ENCODE results near the gene TBC1D22A. TPM values are rescaled to one million over a fixed set of nuclear protein-coding genes. Genes with fewer than 3 reads are reported as not detected.

Gene TBC1D22A
- total and polyA plus RNA-seq, 9 of the 15 experiments (the other 6 are each of a cell fraction or from before 2014, with no cell fraction given): 0.20 to 11.5 (median 5.2) TPM

- Histone ChIP-seq H3K4me1 (replicated peaks in 1 of 2; ENCODE audit: control insufficient read depth in 2 of 2, insufficient read depth in 2 of 2, low read length in 2 of 2) (peaks cover 0 to 20% of the 10 kb centered on the region in 2 experiments; a peak in 2 of 5 replicates), H2AFZ (ENCODE audit: low read depth, low read length) (no peak overlapping the region), H3K36me3 (ENCODE audit: control insufficient read depth, insufficient read depth, low read length) (no peaks in the 10 kb centered on the region), H3K9me1 (ENCODE audit: control insufficient read depth, insufficient read depth, low read length) (no peaks in the 10 kb centered on the region), H3K27ac (ENCODE audit: extremely low read depth, low read depth, low read length) (no peak overlapping the region), H3K4me2 (ENCODE audit: insufficient read depth, low read length) (no peak overlapping the region), H3K9me3 (replicated peaks; ENCODE audit: control insufficient read depth, insufficient read depth, low read depth, low read length) (no peaks in the 10 kb centered on the region), H4K20me1 (replicated peaks; ENCODE audit: control insufficient read depth, insufficient read depth, low read length) (0 out of 2 replicates have a peak, but pooled peaks cover 2% of the 10 kb centered on the region), H3K27me3 (ENCODE audit: control insufficient read depth in 2 of 2, insufficient read depth in 2 of 2, low read length in 2 of 2) (no peaks in the 10 kb centered on the region), H3K9ac (ENCODE audit: insufficient read depth in 1 of 2, low read depth in 2 of 2, low read length in 2 of 2) (no peak overlapping the region), H3K4me3 (no peak overlapping the region), H3K79me2 (ENCODE audit: control insufficient read depth, insufficient read depth, low read length) (no peaks in the 10 kb centered on the region)
- BruUV-seq (replicated peaks): no TSS peak
- ChIA-PET CTCF (ENCODE audit: low intra/inter-chr PET ratio) (no interaction called here), POLR2A (interaction anchor here (1.1 kb wide), 1 partner anchor 10 kb away, joined by 3 read pairs; no protein-coding TSS in a partner anchor)
- intact Hi-C loops (cut with micrococcal nuclease) (no loop called here), in situ Hi-C loops (cut with MboI) (no loop called here)
- WGBS (ENCODE audit: insufficient coverage, low coverage, missing lambda C conversion rate): 45% methylated on average over 18 of the region's 19 CpGs
- DNase-seq (ENCODE audit: extremely low read depth in 1 of 4, low spot score in 3 of 4) (no peak), ATAC-seq (no peak), FAIRE-seq (no peak)
- TF ChIP-seq KAT2B (IDR thresholded peaks at IDR 0.05; ENCODE audit: low read depth, low read length): no peak
- 0 out of 2 replicates have a peak, but pooled peaks have one; percentile 17 for TF ChIP-seq ETV1 (tag; conservative IDR thresholded peaks at IDR 0.05; ENCODE audit: low read depth)
- no peak for TF ChIP-seq HMG20B (CRISPR knock-in tag; IDR thresholded peaks at IDR 0.05)
- peak; percentile 86 for TF ChIP-seq PKNOX1 (IDR thresholded peaks at IDR 0.05)
- TF ChIP-seq ZNF212 (CRISPR knock-in tag; IDR thresholded peaks at IDR 0.05): no peak
- TF ChIP-seq NUFIP1 (IDR thresholded peaks at IDR 0.05; ENCODE audit: partially characterized antibody): no peak
- TF ChIP-seq, protein P1, sequence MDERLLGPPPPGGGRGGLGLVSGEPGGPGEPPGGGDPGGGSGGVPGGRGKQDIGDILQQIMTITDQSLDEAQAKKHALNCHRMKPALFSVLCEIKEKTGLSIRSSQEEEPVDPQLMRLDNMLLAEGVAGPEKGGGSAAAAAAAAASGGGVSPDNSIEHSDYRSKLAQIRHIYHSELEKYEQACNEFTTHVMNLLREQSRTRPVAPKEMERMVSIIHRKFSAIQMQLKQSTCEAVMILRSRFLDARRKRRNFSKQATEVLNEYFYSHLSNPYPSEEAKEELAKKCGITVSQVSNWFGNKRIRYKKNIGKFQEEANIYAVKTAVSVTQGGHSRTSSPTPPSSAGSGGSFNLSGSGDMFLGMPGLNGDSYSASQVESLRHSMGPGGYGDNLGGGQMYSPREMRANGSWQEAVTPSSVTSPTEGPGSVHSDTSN (CRISPR knock-in tag; IDR thresholded peaks at IDR 0.05; ENCODE audit: low read depth): no peak
- TF ChIP-seq, protein P1 (tag; conservative IDR thresholded peaks at IDR 0.05; ENCODE audit: low read depth): peak; percentile 76
- TF ChIP-seq CHD4 (IDR thresholded peaks at IDR 0.05; ENCODE audit: insufficient read depth, insufficient replicate concordance, low read depth, low read length, poor library complexity, severe bottlenecking): no peak
- TF ChIP-seq IFI16 (CRISPR knock-in tag; IDR thresholded peaks at IDR 0.05): no peak
- TF ChIP-seq MEF2D (tag; conservative IDR thresholded peaks at IDR 0.05; ENCODE audit: low read depth): no peak
- TF ChIP-seq, protein P2, sequence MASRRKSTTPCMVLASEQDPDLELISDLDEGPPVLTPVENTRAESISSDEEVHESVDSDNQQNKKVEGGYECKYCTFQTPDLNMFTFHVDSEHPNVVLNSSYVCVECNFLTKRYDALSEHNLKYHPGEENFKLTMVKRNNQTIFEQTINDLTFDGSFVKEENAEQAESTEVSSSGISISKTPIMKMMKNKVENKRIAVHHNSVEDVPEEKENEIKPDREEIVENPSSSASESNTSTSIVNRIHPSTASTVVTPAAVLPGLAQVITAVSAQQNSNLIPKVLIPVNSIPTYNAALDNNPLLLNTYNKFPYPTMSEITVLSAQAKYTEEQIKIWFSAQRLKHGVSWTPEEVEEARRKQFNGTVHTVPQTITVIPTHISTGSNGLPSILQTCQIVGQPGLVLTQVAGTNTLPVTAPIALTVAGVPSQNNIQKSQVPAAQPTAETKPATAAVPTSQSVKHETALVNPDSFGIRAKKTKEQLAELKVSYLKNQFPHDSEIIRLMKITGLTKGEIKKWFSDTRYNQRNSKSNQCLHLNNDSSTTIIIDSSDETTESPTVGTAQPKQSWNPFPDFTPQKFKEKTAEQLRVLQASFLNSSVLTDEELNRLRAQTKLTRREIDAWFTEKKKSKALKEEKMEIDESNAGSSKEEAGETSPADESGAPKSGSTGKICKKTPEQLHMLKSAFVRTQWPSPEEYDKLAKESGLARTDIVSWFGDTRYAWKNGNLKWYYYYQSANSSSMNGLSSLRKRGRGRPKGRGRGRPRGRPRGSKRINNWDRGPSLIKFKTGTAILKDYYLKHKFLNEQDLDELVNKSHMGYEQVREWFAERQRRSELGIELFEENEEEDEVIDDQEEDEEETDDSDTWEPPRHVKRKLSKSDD (conservative IDR thresholded peaks at IDR 0.05; ENCODE audit: low read length): no peak
- TF ChIP-seq SREBF1 (IDR thresholded peaks at IDR 0.05; ENCODE audit: borderline replicate concordance, low read depth, low read length): no peak
- no peak for TF ChIP-seq PURB (CRISPR knock-in tag; IDR thresholded peaks at IDR 0.05; ENCODE audit: low read depth)
- TF ChIP-seq MEIS2 (IDR thresholded peaks at IDR 0.05; ENCODE audit: partially characterized antibody): peak; percentile 53
Observed at GRCh38 chr22:47043835-47044721, 281.6 kb downstream of the TBC1D22A start.

Data from K562 (cell line).